Stimulated activated CD4-positive, alpha-beta T cell treated with anti-CD3 and anti-CD28 coated beads, Interleukin-12 subunit alpha, Interleukin-12 subunit beta, amount 100 ng/mL, for 24 hours (primary cell): ENCODE results near the gene TAOK1.
"Not testable (repeated sequence)": the region's sequence is repeated elsewhere in the genome, so short reads cannot be mapped to it uniquely, and the experiment has no call there.

Experiments
- DNase-seq, 2 experiments: peaks; one replicate each; pipeline ENCODE4 v3.0.0-alpha.2; 2020; ENCODE audit warnings: low read depth in 2 of 2

Gene TAOK1

DNA sequence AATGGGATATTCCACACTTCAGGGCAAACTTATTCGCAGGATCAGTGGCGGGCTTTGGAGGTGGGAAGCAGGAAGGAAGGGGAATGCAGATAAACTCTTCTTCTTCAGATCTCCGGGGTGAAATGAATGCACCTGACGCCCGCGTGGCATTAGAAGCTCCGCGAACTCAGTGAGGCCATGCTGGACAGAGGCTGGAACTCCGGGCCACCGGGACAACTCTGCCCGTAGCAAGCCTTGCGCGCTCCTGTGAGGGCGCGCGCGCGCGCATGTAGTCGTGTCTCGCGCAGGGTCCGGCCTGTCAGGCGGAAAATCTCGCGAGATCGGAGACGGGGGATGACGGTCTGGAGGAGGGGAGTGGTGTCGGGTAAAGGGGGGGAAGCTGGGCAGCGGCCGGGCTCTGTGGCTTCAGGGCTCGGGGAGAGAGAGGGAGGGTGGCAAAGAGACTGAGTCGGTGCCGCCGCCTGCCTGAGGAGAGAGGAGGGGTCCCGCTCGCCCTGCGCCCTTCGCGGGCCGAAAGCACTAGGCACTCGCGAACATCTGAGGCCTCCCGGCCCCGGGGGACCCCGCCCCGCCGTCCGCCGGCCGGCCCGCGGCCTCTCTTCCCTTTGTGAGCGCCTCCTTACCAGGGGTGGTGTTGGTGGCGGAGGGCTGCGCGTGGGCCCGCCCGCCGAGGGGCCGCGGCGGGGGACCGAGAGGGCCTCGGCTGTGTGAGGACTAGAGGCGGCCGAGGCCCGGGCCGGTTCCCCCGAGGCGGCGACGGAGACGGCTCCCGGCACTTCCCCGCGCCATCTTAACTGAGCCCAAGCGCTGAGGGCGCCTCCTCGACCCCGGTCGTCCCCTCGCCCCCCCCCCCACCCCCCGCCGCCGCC, at the start of gene TAOK1:
Gene TAOK1 (plus strand): TSS at position 382 of the 869 bp plus-strand sequence. CDS start 61,186 bp downstream, outside the sequence.
- peak; percentile 96 to 98 for DNase-seq

DNA sequence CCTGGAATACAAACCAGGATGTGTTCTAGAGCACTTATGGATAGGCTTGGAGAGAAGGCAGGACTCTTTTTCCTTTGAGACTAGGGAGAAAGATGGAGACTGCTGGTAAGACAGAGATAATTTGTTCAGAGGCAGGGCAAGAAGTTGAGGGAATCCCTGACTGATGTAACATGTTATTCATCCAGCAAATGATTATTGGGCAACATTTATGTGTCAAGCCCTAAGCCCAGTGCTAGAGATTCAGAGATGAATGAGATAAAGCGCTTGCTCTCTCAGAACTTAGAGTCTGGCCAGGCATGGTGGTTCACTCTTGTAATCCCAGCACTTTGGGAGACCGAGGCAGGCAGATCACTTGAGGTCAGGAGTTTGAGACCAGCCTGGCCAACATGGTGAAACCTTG, 48.4 kb upstream of the TAOK1 start:
- DNase-seq = no peak

DNA sequence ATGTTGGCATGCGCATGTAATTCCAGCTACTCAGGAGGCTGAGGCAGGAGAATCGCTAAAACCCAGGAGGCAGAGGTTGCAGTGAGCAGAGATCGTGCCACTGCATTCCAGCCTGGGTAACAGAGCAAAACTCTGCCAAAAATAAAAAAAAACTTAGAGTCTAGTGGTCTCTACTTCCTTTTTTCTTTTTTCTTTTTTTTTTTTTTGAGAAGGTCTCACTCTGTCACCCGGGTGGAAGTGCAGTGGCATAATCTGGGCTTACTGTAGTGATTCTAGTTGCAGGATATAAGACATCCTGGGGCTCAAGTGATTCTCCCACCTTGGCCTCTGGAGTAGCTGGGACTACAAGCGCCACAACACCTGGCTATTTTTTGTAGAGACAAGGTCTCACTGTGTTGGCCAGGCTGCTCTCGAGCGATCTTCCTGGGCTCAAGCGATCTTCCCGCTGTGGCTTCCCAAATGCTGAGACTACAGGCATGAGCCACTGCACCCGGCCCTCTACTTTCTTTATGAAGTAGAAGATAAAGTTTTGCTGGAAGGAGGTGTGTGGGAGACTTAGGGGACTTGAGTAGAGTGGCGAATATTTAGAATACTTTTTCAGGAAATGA, 47.9 kb upstream of the TAOK1 start:
- no peak for DNase-seq

DNA sequence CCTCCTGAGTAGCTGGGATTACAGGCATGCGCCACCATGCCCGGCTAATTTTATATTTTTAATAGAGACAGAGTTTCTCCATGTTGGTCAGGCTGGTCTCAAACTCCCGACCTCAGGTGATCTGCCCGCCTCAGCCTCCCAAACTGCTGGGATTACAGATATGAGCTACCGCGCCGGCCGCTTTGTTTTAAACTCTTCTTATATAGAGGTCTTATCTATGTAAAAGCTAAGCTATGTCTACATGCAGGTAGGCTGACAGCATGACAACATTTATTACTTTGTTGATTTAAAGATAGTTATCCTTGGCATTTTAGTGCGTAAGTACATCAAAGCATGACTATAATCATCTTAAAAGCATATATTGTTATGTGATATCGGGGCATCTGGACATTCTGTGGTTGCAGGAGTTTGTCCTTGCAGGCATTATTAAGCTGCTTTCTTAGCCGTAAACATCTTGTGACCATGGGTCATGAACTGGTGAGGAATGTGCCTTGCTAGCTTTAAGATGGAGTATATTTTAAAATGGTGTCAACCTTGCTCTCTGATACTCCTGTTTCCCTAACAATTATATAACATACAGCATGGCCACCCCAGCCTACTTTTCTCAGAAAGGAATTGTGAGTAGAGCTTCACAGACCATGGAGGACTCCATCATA, 45.8 kb upstream of the TAOK1 start:
- DNase-seq = no peak

DNA sequence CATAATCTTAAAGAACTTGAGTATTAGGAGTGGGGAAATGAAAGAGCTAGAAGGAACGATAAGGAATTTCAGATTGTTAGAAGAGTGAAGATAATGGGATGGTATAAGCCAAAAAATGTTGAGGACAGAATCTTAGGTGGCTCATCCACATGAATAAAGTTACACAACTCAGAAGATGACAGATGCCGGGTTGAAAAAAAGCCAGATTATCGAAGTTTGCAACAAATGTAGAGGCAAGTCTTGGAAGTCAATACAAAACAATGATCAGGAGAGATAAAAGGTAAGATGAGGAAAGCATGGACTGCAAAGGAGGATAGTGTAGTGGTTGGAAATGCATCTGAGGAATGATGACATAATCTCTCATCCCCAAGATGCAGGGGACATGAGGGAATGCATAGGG, 45.1 kb upstream of the TAOK1 start:
- no peak for DNase-seq

DNA sequence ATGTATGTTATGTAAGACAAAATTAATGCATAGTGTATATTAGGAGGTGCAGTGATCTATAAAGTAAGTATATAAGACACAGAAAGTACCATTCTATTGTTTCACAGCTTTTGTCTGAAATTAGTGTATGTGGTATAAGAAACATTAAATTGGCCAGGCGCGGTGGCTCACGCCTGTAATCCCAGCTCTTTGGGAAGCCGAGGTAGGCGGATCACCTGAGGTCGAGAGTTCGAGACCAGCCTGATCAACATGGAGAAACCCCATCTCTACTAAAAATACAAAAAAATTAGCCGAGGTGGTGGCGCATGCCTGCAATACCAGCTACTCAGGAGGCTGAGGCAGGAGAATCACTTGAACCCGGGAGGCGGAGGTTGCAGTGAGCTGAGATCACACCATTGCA, 44.7 kb upstream of the TAOK1 start:
- DNase-seq = not testable (repeated sequence)

DNA sequence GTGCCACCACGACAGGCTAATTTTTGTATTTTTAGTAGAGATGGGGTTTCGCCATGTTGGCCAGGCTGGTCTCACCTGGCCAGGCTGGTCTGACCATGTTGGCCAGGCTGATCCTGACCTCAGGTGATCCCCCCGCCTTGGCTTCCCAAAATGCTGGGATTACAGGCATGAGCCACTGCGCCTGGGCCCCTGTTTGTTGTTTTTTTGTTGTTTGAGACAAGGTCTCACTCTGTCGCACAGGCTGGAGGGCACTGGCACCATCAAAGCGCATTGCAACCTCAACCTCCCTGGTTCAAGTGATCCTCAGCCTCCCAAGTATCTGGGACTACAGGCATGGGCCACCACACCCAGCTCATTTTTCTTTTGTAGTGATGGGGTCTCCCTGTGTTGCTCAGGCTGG, 43.7 kb upstream of the TAOK1 start:
- no peak for DNase-seq

DNA sequence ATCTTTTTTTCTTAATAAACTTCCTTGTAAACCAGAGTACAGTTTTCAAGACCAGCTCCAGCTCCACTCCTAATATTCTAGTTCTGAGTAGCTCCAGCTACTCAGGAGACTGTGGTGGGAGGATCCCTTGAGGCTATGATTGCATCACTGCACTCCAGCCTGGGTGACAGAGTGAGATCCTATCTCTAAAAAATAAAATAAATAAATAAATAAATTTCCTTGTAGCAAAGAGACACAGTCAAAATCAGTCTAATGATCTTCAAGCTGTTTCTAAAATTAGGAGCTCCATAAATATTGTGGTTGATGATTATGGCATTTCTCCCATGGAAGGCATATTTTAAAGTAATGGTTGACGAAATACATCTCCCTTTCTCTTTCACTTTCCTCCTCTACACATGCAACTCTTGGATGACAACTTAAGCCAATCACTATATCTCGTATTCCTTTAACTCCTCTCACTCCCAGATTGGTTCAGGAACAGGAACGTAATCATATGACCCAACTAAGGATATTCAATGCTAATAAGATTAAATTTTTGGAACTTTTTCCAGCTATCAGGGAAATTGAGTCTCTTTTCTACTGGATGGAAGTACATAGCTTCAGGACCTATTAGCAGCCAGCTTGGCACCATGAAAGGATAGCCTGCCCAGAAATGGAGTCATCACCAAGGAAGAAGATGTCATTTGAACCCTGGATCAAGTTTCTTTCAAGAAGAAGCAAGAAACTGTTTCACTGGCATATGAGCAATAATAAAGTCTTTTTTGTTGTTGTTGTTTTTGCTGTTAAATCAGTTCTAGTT, 42.1 kb upstream of the TAOK1 start:
- no peak for DNase-seq

DNA sequence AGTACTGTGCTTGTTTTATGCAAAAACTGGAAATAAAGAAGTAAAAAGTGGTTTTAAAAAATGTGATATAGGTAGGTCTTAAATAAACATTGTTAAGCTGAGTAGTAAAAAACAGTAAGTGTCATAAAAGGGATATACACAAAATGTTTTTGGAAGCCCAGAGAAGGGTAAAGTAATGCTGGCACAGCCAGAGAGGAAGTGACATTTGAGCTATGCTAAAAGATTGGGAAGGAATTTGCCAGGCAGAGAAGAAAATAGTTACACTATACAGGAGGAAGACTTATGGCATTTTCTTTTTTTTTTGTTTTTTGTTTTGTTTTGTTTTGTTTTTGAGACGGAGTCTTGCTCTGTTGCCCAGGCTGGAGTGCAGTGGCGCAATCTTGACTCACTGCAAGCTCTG, 40.8 kb upstream of the TAOK1 start:
- no peak for DNase-seq

DNA sequence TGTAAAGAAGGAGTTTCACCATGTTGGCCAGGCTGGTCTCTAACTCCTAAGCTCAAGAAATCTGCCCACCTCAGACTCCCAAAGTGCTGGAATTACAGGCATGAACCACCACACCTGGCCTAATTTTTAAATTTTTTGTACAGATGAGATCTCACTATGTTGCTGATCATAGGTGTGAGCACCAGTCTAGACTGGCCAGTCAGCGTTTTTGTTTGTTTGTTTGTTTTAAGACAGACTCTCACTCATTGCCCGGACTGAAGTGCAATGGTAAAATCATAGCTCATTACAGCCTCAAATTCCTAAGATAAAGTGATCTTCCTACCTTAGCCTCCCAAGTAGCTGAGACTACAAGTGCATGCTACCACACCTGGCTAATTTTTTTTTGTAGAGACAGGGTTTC, 38.0 kb upstream of the TAOK1 start:
- DNase-seq = no peak

DNA sequence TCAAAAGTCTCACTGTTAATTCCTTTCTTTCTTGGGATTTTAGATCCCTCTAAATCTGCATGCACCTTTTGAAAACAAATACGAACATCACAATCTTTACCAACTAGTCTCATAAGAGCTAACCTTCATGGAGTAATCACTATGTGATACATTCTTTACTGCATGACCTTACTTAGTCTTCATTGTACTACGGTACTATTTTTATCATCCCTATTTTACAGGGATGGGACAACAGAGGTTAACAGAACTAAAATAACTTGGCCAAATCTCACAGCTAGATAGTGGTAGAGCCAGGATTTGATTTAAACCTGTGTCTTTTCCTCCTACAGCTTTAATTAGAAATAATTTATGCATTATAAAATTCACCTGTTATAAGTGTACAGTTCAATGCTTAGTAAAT, 32.9 kb upstream of the TAOK1 start:
- DNase-seq = no peak

DNA sequence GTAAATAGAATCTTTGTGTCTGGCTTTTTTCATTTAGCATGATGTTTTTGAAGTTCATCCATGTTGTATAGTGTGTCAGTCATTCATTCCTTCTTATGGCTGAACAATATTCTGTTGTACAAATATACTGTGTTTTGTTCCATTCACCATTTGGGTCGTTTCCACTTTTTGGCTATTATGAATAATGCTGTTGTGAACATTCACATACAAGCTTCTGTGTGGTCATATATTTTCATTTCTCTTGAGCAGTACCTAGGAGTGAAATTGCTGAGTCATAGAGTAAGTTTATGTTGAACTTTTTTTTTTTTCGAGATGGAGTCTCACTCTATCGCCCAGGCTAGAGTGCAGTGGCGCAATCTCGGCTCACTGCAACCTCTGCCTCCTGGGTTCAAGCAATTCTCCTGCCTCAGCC, 32.3 kb upstream of the TAOK1 start:
- DNase-seq = no peak

DNA sequence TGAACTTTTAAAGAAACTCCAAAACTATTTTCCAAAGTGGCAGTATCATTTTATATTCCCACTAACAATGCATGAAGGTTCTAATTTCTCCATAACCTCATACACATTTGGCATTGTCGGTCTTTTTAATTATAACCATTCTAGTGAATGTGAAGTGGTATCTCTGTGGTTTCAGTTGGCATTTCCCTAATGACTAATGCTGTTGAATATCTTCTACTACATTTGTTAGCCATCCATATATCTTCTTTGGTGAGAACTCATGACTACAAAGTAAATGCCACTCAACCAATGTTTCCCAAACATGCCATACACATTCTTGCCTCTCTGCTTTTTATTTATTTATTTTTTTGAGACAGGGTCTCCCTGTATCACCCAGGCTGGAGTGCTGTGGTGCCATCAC, 31.7 kb upstream of the TAOK1 start:
- no peak for DNase-seq

DNA sequence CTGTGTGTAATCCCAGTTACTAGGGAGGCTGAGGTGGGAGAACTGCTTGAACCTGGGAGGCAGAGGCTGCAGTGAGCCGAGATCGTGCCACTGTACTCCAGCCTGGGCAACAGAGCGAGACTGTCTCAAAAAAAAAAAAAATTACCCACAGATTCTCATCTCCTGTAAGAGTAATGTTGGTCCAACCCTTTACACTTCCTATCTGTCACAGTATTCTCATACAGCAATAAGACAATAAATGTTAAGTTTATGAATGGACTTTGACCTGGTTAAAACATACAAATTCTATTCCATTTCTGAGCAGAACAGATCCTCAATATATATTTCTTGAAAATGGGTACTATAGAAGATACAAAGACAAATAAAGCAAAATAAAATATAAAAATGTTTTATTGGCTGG, 30.4 kb upstream of the TAOK1 start:
- no peak for DNase-seq

DNA sequence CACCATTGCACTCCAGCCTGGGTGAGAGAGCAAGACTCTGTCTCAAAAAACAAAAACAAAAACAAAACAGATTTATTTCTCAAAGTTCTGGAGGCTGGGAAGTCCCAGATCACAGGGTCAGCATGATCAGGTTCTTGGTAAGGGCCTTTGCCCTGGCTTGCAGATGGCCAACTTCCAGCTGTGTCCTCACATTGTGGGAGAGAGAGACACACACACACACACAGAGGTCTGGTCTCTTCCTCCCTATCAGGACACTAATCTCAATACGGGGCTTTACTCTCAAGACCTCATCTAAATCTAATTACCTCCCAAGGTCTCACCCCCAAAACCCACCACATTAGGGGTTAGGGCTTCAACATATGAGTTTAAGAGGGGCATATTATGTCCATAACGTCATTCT, 26.4 kb upstream of the TAOK1 start:
- DNase-seq = no peak

DNA sequence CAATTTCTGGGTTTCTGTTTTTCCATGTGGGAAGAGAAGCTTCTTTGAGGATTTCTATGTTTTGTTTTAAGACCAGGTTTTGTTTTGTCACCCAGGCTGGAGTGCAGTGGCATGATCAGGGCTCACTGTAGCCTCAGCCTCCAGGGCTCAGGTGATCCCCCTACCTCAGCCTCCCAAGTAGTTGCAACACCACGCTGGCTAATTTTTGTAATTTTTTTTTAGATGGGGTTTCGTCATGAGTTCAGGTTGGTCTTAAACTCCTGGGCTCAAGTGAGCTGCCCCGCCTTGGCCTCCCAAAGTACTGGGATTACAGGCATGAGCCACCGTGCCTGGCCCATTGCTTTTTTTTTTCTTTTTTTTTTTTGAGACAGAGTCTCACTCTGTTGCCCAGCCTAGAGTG, 25.5 kb upstream of the TAOK1 start:
- DNase-seq = no peak

DNA sequence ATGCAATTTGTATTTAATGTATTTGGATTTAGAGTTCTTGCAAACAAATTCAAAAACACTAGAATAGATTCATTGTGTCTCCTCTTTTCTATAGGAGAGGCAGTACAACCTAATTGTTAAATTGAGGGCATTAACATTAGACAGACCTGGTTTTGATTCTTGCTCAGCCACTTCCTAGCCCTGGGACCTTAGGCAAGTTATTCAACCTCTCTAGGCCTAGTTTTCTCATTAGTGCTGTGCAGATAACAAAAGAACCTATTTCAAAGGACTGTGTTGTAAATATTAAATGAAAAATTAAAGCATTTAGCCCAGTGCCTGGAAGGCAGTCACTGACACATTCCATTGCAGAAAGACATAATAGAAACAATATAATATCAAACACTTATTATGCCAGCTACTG, 22.0 kb upstream of the TAOK1 start:
- DNase-seq = no peak

DNA sequence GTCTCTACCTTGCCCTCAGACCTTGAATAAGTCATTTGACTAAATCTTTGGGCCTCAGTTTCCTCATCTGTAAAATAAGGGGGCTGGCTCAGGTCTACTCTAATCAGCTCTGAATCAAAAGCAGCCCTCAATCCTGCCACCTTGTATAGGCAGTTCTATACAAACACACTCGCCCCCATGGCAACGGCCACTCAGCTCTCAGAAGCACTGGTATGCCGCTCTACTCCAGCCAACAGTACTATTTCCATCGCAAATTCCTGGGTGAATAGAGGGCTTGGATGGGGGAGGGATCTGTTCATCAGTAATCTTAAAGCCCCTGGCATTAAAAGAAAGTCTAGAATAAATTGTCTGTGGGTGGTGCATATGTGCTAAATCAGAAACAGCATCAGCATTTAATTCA, 21.2 kb upstream of the TAOK1 start:
- no peak for DNase-seq

DNA sequence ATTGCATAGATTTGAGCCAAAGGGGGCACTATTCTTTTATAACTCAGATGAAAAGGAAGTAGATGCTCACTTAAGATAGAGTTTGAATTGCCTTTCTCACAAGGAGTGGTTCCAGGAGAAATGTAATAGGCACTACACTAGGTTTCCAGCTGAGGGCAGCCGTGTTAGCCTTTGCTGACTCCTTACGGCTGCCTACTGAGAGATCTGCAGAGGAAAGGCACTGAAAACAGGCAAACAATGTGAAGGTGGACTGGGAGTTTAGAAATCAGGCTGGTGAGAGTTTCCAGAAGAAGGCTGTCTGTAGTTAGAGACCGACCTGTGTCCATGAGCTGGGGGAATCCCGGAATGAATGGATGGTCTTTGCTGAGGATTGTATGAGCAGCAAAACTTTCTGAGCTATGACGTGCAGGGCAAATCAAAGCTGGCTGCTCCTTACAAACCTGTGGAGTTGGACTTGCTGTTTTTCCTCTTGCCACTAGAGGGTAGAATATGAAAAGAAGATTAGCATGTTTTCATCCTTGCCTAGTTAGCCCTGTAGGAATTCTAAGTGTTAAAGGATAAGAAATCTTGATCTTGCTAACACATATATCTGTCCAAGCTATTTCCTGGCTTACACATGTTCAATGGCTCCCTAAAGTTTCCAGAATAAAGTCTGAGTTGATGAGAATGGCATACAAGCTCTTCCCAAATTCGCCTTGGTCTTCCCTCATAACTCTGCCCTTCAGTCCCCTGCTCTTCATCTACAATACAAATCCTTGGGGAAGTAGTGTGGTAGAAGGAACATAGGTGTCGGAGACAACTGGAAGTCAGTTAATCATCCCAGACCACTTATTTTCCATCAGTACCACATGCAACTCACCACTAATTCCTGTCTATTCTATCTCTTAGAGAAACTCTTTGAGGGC, 20.1 kb upstream of the TAOK1 start:
- DNase-seq = peak in 1 of 2 experiments; percentile 4

DNA sequence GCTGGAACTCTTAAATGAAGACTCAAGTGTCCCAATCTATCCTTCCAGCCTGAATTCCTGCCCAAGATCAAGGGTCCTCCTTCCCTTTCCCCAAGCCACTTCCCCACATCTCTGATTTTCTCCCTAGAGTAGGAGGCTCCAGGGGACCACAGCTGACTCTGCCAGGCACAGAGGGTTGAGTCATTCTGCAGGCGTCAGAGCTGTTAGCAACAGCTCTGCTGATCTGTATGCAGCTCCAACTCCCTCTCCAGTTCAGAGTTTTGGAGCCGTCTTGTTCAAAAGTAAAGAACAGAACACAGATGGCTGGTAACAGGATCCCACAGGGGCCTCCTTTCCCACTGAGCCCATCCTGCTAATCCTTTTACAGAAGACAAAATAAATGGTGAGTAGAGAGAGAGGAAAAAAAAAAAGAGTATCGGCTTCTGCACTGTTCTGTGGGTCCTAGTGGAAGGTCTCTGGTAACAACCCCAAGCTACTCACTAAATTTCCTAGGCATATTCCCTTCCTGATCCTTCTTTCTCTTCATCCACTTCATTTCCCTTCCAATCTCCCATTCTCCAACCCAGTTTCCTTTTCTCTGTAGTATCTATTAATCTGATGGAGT, 13.4 kb upstream of the TAOK1 start:
- no peak for DNase-seq

DNA sequence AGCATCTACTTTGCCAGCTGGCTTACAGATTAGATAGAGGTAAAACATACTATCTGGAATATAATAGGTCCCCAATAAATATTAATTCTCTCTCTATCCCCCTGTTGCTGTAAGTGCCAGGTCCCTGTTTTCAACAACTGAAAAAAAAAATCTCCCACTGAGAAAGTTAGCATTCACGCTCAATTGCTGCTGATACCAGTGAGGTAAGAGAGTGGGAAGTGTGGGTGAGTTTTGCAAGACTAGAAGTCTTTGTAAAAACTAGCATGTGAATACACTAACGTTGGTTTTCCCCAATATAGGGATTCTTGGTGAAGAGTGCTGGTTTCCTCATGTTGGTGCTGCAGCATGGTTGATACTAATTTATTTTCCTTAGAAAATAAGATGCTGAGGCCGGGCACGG, 11.7 kb upstream of the TAOK1 start:
- no peak for DNase-seq
